ENCODE data around the gene IRX5.
A peak's percentile ranks its signal among the peaks of the same experiment; 100 is the strongest.

IRX5 gene

GRCh38 chr16:54930005-54930868 lies at the start of gene IRX5:
TSS of gene IRX5 (plus strand) at chr16:54930865. CDS start at chr16:54931199, 334 bp downstream.
- DNase-seq = no peak

- DNase-seq = no peak
These were observed 48.1 kb upstream of the IRX5 start for GRCh38 chr16:54882556-54882955.

- no peak for DNase-seq
These were observed 47.3 kb upstream of the IRX5 start for GRCh38 chr16:54883358-54883757.

GRCh38 chr16:54886078-54886477 lies 44.6 kb upstream of the IRX5 start:
- no peak for DNase-seq

GRCh38 chr16:54890381-54890780 lies 40.3 kb upstream of the IRX5 start:
- no peak for DNase-seq

- DNase-seq = no peak
These were observed 39.3 kb upstream of the IRX5 start for GRCh38 chr16:54891346-54891745.

GRCh38 chr16:54892981-54893380 lies 37.7 kb upstream of the IRX5 start:
- no peak for DNase-seq

GRCh38 chr16:54897930-54898329 lies 32.7 kb upstream of the IRX5 start:
- no peak for DNase-seq

GRCh38 chr16:54901606-54902005 lies 29.1 kb upstream of the IRX5 start:
- DNase-seq = no peak

GRCh38 chr16:54903047-54903446 lies 27.6 kb upstream of the IRX5 start:
- no peak for DNase-seq

- no peak for DNase-seq
These were observed 19.6 kb upstream of the IRX5 start for GRCh38 chr16:54911079-54911478.

GRCh38 chr16:54912720-54913119 lies 17.9 kb upstream of the IRX5 start:
- no peak for DNase-seq

- DNase-seq = no peak
These were observed 9.3 kb upstream of the IRX5 start for GRCh38 chr16:54921206-54921824.

- no peak for DNase-seq
These were observed 7.6 kb upstream of the IRX5 start for GRCh38 chr16:54923055-54923473.

- DNase-seq = no peak
These were observed 6.7 kb upstream of the IRX5 start for GRCh38 chr16:54923988-54924387.

- no peak for DNase-seq
These were observed 4.4 kb upstream of the IRX5 start for GRCh38 chr16:54926166-54926838.

- DNase-seq = no peak
These were observed 3.3 kb upstream of the IRX5 start for GRCh38 chr16:54927125-54928015.

- DNase-seq = no peak
These were observed 2.7 kb upstream of the IRX5 start for GRCh38 chr16:54928016-54928356.

GRCh38 chr16:54928411-54929089 lies 2.1 kb upstream of the IRX5 start:
- no peak for DNase-seq

GRCh38 chr16:54929090-54930004 lies 1.3 kb upstream of the IRX5 start:
- DNase-seq = peak; percentile 86

- no peak for DNase-seq
These were observed 129 bp downstream of the IRX5 start for GRCh38 chr16:54930869-54931119.

All from activated CD4-positive, alpha-beta T cell treated with anti-CD3 and anti-CD28 coated beads for 1 hour (primary cell).